NCI-H128 (cell line): ENCODE results near the gene KIF6.
"Not testable (repeated sequence)": the region's sequence is repeated elsewhere in the genome, so short reads cannot be mapped to it uniquely, and the experiment has no call there.

ENCODE experiments used
- DNase-seq: peaks from one replicate; lab custom pipeline; 2025; ENCODE audit not compliant: unreplicated experiment; lab: John Stamatoyannopoulos, UW

KIF6 gene

DNA sequence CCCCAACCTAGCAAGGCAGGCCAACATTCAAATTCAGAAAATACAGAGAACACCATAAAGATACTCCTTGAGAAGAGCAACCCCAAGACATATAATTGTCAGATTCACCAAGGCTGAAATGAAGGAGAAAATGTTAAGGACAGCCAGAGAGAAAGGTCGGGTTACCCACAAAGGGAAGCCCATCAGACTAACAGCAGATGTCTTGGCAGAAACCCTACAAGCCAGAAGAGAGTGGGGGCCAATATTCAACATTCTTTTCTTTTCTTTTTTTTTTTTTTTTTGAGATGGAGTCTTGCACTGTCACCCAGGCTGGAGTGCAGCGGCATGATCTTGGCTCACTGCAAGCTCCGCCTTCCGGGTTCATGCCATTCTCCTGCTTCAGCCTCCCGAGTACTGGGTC lies 215.4 kb downstream of the KIF6 start:
- not testable (repeated sequence) for DNase-seq

DNA sequence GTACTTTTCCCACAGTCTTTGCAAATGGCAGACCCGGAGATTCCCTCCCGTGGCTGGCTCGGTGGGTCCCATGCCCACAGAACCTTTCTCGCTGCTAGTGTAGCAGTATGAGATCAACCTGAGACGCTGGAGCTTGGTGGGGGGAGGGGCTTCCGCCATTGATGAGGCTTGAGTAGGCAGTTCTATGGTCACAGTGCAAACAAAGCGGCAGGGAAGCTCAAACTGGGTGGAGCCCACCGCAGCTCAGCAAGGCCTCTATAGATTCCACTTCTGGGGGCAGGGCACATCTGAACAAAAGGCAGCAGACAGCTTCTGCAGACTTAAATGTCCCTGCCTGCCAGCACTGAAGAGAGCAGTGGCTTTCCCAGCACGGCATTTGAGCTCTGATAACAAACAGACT lies 216.7 kb downstream of the KIF6 start:
- DNase-seq: no peak

DNA sequence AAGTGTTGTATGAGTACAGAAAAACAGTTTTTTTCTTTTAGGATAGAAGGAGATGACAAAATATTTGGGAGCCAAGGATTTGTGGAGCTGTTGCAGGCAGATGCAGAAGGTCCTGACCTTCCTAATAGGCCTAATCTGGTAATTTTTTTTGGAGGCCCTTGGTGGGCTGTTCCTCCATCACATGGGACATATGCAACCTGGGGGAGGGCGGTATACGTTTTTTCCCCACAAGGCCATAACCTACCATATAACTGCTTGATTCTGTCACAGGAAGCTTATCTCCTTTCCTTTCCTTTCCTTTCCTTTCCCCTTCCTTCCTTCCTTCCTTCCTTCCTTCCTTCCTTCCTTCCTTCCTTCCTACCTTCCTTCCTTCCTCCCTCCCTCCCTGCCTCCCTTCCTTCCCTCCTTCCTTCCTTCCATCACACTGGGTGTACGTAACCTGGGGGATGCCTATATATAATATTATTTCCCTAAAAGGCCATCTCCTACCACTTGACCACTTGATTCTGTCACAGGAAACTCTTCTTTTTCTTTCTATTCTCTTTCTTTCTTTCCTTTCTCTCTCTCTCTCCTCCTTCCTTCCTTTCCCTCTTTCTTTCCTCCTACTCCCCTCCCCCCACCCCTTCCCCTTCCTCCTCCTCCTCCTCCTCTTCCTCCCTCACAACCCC lies 217.7 kb downstream of the KIF6 start:
- DNase-seq: no peak

DNA sequence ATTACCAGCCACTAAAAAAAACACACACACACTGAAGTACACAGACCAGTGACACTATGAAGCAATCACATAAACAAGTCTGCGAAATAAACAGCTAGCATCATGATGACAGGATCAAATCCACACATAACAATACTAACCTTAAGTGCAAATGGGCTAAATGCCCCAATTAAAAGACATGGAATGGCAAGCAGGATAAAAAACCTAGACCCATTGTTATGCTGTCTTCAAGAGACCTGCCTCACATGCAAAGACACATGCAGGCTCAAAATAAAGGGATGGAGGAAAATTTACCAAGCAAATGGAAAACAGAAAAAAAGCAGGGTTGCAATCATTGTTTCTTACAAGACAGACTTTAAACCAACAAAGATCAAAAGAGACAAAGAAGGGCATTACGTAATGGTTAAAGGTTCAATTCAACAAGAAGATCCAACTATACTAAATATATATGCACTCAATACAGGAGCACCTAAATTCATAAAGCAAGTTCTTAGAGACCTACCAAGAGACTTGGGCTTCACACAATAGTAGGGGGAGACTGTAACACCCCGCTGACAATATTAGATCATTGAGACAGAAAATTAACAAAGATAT lies 222.7 kb downstream of the KIF6 start:
- not testable (repeated sequence) for DNase-seq

DNA sequence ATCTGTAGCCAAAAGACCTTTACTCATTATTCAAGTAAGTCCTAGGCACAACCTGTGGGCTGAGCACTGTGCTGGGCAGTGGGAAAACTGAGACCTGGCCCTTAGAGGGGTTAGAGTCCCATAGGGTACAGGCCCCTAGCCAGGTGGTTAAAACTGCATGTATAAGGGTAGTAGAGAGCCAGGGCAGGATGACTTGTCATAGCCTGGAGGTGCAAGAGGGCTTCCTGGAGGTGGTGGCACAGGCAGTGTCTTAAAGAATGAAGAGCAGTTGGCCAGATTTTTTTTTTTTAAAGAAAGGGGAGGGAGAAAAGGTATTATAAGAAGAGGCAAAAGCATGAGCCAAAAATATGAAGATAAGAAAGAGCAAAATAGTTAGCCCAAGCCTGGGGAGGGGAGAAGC lies 226.2 kb downstream of the KIF6 start:
- no peak for DNase-seq

DNA sequence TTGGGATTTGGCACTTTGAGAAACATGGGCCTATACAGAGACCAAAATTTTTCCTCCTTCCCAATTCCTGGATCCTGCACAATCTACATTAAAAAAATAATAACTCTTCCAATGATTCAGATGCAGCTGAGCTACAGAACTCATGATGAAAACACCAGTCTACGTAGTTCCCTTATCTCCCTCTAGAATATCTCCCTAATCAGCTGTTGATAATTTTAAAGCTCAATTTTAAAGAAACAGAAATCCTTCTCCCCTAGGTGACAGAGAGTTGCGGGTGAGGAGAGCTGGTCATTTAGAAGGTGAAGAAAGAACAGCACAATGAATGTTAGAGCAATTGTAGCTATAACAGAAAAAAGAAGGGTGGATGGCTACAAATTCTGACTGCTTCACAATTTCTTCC lies 227.1 kb downstream of the KIF6 start:
- DNase-seq: no peak

DNA sequence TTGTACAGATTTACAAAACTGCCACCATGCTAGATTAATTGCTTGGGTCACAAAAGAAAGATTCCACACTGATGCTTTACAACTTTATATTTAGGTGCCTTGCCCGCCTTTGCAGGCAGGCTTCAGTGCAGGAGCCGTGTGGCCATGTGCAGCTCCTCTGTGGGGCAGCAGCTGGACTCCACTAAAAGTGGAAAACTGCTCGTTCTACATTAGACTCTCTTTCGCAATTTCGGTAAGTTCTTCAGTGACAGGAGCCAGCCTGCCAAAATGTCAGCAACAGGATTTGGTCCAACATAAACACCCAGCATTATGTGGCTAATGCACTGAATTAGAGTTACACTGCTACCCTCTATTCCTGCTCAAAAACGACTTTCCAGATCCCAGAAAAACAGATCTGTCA lies 228.3 kb downstream of the KIF6 start:
- no peak for DNase-seq

DNA sequence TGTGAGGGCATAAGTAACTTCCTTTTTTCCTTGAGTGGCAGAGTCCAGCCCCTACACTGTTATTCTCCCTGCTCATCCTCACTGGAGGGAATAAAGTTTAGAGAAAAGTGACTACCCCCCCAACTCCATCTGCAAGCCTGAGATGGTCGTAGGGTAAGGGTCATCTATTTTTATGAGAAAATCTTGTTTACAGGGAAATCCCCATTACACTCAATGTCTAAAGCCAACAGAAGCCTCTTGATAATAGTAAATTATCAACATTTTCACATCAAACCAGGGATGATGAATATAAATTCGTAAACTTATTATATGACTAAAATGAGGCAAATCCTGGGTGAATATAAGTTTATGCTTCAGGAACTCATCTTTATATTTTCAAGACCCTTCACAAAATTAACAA lies 228.8 kb downstream of the KIF6 start:
- DNase-seq: no peak

DNA sequence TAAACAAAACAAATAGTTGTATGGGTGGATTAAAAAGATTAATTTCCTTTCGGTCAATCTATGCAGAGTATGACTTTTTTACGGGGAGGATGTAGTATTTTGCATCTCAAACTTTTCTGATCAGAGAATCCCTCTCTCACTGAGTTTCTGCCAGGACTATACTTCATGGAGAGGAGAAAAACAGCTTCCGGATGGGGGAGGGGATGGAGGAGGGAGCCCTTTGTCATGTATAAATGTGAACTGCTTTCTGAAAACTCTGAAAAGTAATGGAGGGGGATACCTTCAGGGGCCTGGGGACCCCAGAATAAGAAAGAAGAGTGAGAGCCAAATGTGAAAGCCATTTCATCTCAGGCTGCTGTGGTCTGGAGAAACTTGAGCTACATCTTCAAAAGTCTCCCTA lies 229.6 kb downstream of the KIF6 start:
- no peak for DNase-seq

DNA sequence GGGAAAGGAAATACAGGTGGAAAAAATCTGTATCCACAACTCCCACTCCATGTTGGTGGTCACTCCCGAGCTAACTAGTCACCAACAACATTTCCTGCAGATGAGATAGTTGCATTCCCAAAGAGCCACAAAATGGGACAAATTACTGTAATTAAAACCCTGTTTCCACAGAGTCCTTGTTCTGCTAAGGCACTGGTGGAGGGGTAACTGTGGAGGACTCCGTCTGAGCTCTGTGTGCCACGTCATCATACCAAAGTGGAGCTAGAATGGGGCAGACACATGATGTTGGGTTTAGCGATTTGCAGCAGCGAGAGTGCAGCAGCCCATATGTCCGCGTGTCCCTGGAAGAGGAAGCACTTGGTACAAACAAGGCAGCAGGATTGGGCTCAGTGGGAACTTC lies 230.2 kb downstream of the KIF6 start:
- no peak for DNase-seq

DNA sequence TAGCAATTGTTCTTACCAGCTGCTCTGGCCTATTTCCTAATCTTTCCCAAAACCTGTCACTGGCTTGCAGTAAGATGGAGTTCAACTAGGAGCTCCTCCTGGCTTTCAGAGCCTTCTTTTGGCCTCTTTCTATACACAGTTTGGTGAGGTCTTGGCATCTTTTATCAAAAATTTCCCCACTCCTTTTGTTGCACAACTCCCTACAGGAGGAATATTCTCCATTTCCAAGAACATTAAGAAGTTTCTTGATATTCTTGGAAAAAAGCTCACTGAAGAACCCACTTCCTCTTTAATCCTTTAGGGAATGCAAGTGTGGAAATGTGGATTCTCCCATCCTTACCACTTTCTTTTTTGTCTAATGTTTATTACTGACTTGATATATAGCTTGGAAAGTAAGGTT lies 231.4 kb downstream of the KIF6 start:
- no peak for DNase-seq

DNA sequence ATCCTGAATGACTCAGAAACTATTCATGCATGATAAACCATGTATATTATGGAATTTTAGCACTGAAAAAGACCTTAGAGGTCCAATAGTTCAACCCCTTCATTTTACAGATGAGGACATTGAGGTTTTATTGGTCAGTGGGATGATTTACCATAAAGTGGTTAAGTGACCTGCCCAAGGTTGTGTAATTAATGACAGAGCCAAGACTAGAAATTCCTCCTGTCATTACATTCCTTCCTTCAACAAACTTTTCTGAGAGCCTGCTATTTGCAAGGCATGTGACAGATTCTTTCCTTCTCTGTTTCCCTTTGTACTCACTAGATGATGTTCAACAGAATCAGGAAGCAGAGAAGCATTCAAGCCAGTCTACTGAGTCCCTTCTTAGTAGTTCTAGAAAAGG lies 232.0 kb downstream of the KIF6 start:
- no peak for DNase-seq

DNA sequence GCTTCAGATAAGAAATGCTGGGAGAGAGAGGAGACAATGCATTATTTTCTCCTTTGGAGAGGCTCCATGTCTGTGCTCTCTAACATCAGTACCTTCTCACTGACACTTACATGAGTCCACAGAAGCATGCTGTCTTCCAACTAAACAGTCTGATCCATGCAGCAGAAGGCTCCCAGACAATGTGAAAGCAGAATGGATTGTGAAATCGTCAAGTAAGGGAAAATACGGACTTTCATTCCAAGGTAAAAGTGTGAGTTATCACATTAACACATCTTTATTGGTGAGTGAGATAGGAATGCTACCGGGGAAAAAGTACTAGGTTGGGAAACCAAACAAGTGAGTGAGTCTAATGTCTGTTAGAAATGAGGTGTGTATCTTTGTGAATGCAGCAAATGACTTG lies 235.1 kb downstream of the KIF6 start:
- no peak for DNase-seq

DNA sequence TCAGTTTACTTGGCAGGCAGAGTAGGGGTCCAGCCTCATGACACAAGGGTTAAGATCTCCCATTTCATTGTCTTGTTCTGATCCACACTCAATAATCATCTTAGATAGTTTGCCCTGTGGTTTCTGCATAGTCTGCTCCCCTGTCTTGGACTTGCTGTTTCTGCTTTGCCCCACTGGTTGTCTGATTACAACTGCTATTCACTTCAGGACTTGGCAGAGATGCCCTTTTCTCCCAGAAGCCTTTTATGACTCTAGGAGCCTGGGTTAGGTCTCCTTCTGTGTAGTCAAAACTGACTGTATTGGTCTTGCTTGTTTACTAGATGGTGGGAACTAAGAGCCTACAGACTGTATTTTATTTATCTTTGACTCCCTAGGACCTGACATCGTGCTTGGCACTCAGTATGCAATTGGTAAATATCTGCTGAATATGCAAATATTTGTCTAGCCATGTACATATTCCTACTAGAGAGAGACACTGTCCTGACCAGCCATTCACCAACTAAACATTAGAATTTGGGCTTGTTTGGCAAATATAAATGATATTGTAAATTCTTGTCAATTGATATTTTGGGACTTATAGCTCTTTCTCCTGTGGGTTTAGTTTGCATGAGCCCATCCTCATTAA lies 236.8 kb downstream of the KIF6 start:
- no peak for DNase-seq

DNA sequence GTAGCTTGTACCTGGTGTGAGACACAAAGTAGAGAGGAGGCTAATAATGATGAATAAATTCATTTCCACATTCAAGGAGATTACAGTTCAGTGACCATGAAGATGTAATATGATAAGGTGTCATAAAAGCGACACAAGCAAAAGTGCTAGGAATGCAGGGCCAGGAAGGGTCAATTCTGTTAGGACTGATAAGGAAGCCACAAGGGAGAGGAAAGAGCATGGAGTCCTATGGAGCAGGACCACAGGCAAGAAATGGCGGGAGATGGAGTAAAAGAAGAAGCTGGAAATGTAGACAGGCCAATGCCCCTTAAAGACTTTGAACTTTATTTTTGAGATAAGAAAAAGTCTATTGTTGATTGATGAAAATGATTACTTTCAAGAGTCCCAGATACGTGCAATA lies 240.9 kb downstream of the KIF6 start:
- no peak for DNase-seq

DNA sequence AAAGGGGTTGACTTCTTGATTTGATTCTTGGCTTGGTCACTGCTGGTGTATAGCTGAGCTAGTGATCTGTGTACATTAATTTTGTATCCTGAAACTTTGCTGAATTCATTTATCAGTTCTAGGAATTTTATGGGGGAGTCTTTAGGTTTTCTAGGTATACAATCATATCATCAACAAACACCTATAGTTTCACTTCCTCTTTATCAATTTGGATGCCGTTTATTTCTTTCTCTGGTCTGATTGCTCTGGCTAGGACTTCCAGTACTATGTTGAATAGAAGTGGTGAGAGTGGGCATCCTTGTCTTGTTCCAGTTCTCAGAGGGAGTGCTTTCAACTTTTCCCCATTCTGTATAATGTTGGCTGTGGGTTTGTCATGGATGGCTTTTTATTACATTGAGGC lies 245.4 kb downstream of the KIF6 start:
- not testable (repeated sequence) for DNase-seq

DNA sequence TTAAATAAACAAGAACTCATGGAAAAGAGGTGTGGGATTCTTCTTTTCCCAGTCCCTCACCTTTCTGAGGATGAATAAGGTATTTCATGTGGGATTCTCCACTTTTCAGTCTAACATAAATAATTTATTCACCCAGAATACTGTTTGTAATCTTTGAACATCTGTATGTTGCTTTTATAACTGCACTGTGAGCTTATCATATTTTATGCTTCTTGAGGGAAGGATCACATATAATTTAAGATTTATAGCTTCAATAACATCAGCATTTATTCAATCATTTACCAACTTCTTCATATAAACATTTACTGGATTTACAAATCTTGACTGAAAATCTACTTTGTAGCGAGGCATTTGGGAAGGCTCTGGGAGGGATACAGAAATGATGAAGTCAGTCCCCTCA lies 248.5 kb downstream of the KIF6 start:
- no peak for DNase-seq

DNA sequence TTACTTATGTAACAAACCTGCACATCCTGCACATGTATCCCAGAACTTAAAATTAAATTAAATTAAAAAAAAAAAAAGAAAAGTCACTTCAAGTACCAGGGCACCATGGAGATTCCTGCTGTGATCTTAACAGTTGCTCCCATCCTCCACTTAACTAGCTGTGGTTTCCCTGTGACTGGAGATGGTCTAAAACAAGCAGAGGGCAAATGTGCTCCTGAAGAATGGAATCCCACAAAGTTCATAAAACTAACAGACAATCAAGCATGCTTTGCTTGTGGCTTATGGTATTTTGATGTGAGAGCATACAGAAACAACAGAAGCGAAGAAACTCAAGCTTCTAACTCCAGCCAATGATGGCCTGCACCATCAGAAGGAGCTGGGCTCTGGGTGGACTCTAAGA lies 249.1 kb downstream of the KIF6 start:
- DNase-seq: no peak

DNA sequence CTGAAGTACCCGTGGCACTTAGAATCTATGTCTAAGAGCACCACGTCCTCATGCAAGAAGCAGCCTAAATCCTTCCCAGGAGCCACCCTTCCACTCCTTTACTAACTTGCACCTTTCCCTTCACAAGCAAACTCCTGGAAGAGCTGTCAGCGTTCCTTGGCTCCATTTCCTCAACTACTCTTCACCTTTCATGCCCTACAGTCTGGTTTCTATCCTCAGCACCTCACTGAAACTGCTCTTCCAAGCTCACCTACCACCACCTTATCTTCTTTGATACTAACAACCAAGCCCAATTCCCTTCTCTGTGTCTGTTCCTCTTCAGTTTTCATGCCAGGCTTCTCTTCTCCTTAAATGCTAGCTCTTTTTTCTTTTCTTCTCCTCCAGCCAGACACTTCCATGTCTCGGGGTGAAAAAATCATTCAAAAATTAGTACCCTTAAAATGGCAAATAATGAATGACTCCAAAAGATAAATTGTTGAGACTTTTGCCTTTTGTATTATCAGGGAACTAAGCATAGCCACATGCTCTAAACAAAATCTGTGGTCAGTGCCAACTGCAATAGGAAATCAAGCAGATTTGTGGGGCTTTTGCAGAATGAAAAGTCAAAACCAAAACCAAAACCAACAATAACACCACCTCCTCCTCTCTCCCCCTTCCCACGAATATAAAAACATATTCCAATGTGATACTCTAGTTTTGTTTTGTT lies 253.1 kb downstream of the KIF6 start:
- no peak for DNase-seq

DNA sequence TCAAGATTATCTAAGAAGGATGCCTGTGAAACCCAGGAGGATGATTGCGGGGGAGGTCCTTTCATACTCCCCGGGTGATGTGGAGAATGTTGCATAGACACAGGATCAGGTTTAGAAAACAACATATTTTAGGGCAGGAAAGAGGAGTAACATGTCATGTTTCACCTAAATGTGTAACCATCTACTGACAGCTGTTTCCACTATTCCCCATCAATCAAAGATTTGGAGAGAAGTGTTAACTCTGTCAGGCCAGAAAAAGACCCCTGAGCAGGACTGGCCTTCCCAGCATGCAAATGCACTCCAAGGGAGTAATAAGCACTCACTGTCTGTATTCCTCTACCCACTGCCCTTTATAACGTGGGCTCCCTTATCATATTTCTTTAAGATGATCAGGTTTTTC lies 254.7 kb downstream of the KIF6 start:
- no peak for DNase-seq

DNA sequence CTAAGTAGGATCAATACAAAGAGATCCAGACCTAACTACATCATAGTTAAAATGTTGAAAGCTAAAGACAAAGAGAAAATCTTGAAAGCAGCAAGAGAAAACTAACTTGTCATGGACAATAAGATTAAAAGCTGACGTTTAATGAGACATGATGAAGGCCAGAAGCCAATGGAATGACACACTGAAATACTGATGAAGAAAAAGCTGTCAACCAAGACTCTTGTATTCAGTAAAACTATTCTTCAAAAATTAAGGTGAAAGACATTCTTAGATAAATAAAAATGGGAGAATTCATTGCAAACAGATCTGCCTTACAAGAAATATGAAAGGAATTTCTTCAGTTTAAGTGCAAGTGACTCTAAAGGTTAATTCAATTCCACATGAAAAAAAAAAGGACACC lies 256.8 kb downstream of the KIF6 start:
- no peak for DNase-seq

DNA sequence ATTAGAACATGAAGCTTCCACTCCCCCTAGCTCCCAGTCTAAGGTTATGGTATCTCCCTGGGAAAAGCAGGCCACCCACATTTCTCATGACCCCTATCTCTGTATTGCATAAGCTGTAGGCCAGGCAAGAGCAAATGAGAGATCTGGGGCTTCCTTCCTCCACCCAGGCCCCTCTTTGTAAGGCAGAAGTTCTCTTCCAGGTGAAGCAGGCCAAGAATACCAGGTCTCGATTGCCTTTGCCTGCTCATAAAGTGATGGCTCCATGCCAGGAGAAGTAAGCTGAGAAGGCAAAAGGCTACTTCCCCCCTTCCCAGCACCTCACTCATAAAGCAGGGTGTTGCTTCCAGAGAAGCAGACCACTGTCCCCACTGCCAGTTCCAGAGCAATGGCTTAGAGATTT lies 258.6 kb downstream of the KIF6 start:
- no peak for DNase-seq
